Naive thymus-derived CD4-positive, alpha-beta T cell (primary cell): ENCODE results near the gene PTGFRN. TPM values are rescaled to one million over a fixed set of nuclear protein-coding genes. Genes with fewer than 3 reads are reported as not detected.

Experiments
- ATAC-seq: fragments of 150-1000 bp; cut with Tn5 transposase; 2 replicates; pipeline ENCODE4 v1.10.0; 2021; ENCODE audit warnings: mild to moderate bottlenecking, moderate library complexity
- CTCF ChIA-PET: fragments of 350-600 bp; sonication (Branson Sonifier 250); formaldehyde crosslinking; loops from one replicate; lab custom pipeline; 2021; ENCODE audit warnings: antibody characterized with exemption; lab: Charles Lee
- POLR2A ChIA-PET: fragments of 350-600 bp; sonication (Branson Sonifier 250); formaldehyde crosslinking; loops from one replicate; lab custom pipeline; 2021; ENCODE audit warnings: antibody characterized with exemption, inconsistent platforms; lab: Charles Lee
- DNase-seq, 9 donors: peaks; one replicate each; pipeline versions ENCODE4 v3.0.0 to v3.0.0-alpha.2; 2020 to 2022; ENCODE audit warnings: mixed read lengths in 1 of 9
- H3K27ac ChIP-seq: one replicate; pipeline ENCODE4 v1.7.0; 2013; ENCODE audit warnings: mild to moderate bottlenecking, low read depth, low read length, moderate library complexity
- H3K27me3 ChIP-seq, 2 donors: one replicate each; pipeline ENCODE4 v1.7.0; 2013; ENCODE audit warnings: low read length in 2 of 2, mild to moderate bottlenecking in 2 of 2, moderate library complexity in 2 of 2; ENCODE audit not compliant: control insufficient read depth in 2 of 2, insufficient read depth in 2 of 2
- H3K36me3 ChIP-seq, 3 experiments: 1 replicate in 2 of 3; 2 replicates in 1 of 3; pipeline ENCODE4 v1.7.0; 2013; ENCODE audit warnings: low read length in 3 of 3, mild to moderate bottlenecking in 3 of 3, moderate library complexity in 1 of 3; ENCODE audit not compliant: insufficient read depth in 3 of 3, control insufficient read depth in 2 of 3
- H3K4me1 ChIP-seq, 2 donors: one replicate each; pipeline ENCODE4 v1.7.0; 2013; ENCODE audit warnings: low read length in 2 of 2, mild to moderate bottlenecking in 2 of 2, moderate library complexity in 1 of 2; ENCODE audit not compliant: control insufficient read depth in 2 of 2, insufficient read depth in 2 of 2
- H3K4me3 ChIP-seq: 2 replicates; pipeline ENCODE4 v1.7.0; 2013; ENCODE audit warnings: mild to moderate bottlenecking, low read length
- H3K9me3 ChIP-seq, 3 experiments: 1 replicate in 2 of 3; 2 replicates in 1 of 3; pipeline ENCODE4 v1.7.0; 2013; ENCODE audit warnings: low read length in 3 of 3; ENCODE audit not compliant: control insufficient read depth in 2 of 3
- H3K27ac Mint-ChIP-seq, 9 donors: one replicate each; pipeline ENCODE4 v1.8.0; 2020 to 2022; ENCODE audit warnings: mixed read lengths in 9 of 9, mild to moderate bottlenecking in 8 of 9, moderate library complexity in 5 of 9, inconsistent platforms in 2 of 9
- H3K27me3 Mint-ChIP-seq, 5 donors: one replicate each; pipeline ENCODE4 v1.8.0; 2021 to 2022; ENCODE audit warnings: mixed read lengths in 5 of 5, mild to moderate bottlenecking in 1 of 5
- H3K36me3 Mint-ChIP-seq, 5 donors: one replicate each; pipeline ENCODE4 v1.8.0; 2020 to 2022; ENCODE audit warnings: mixed read lengths in 5 of 5, mild to moderate bottlenecking in 3 of 5, inconsistent platforms in 1 of 5
- H3K4me1 Mint-ChIP-seq, 7 donors: one replicate each; pipeline ENCODE4 v1.8.0; 2020 to 2022; ENCODE audit warnings: mixed read lengths in 7 of 7, mild to moderate bottlenecking in 3 of 7, inconsistent platforms in 1 of 7
- H3K4me3 Mint-ChIP-seq, 10 donors: one replicate each; pipeline ENCODE4 v1.8.0; 2020 to 2022; ENCODE audit warnings: mild to moderate bottlenecking in 10 of 10, mixed read lengths in 10 of 10, moderate library complexity in 6 of 10, inconsistent platforms in 2 of 10
- H3K9me3 Mint-ChIP-seq, 11 donors: one replicate each; pipeline ENCODE4 v1.8.0; 2020 to 2022; ENCODE audit warnings: mixed read lengths in 11 of 11, mild to moderate bottlenecking in 4 of 11, inconsistent platforms in 1 of 11, moderate library complexity in 1 of 11
- intact Hi-C, 2 donors: fragments of 100-400 bp; cut with micrococcal nuclease; formaldehyde crosslinking; loops; one replicate each; pipeline ENCODE4 v1.15.1; 2023
- polyA plus RNA-seq, 2 donors: library from polyadenylated mRNA; unstranded; fragments of 300-500 nt; fragmentation: Illumina TruSeq; gene quantifications; one replicate each; pipeline ENCODE4 v1.2.3, GENCODE V29; 2021
- total RNA-seq, 6 experiments: library from RNA in 5 of 6; stranded (reverse) in 5 of 6; gene quantifications; 1 replicate in 5 of 6; 2 replicates in 1 of 6; pipeline ENCODE4 v1.2.3 and lab custom pipeline; 2021 to 2026

PTGFRN gene
- total and polyA plus RNA-seq, 7 experiments from 2014 or later = 0.22 to 5.6 (median 1.2) TPM

GRCh38 chr1:116923421-116923820, 13.7 kb downstream of the PTGFRN start:
- no peak for DNase-seq
- Histone ChIP-seq H3K4me1 (no peaks in the 10 kb centered on the region), H3K9me3 (no peaks in the 10 kb centered on the region), H3K27ac (no peak overlapping the region), H3K36me3 (no peaks in the 10 kb centered on the region), H3K27me3 (no peaks in the 10 kb centered on the region), H3K4me3 (no peak overlapping the region)
- peak overlapping the region in 1 of 9 donors; percentile 5 for H3K27ac Mint-ChIP-seq
- ChIA-PET POLR2A (no interaction called here), CTCF (no interaction called here)
- no peaks in the 10 kb centered on the region for H3K9me3 Mint-ChIP-seq
- no peak overlapping the region for H3K4me3 Mint-ChIP-seq
- no peak for ATAC-seq
- no peaks in the 10 kb centered on the region for H3K27me3 Mint-ChIP-seq
- peaks cover 0 to 6% (median 0%) of the 10 kb centered on the region in 7 donors for H3K4me1 Mint-ChIP-seq
- intact Hi-C loops = no loop called here
- peaks cover 0 to 1% (median 0%) of the 10 kb centered on the region in 5 donors for H3K36me3 Mint-ChIP-seq

- H3K36me3 ChIP-seq = no peaks in the 10 kb centered on the region
- no peaks in the 10 kb centered on the region for H3K9me3 Mint-ChIP-seq
- H3K27ac ChIP-seq = no peak overlapping the region
- H3K4me1 ChIP-seq = no peaks in the 10 kb centered on the region
- intact Hi-C loops = no loop called here
- POLR2A ChIA-PET = no interaction called here
- peaks cover 0 to 1% (median 0%) of the 10 kb centered on the region in 5 donors for H3K36me3 Mint-ChIP-seq
- ATAC-seq (no peak), DNase-seq (no peak)
- no peak overlapping the region for H3K27ac Mint-ChIP-seq
- no peak overlapping the region for H3K4me3 ChIP-seq
- CTCF ChIA-PET = no interaction called here
- no peaks in the 10 kb centered on the region for H3K9me3 ChIP-seq
- no peaks in the 10 kb centered on the region for H3K27me3 ChIP-seq
- no peak overlapping the region for H3K4me3 Mint-ChIP-seq
- H3K27me3 Mint-ChIP-seq = no peaks in the 10 kb centered on the region
- H3K4me1 Mint-ChIP-seq = no peaks in the 10 kb centered on the region
These were observed 17.5 kb downstream of the PTGFRN start for GRCh38 chr1:116927049-116927798.

- no peaks in the 10 kb centered on the region for H3K9me3 ChIP-seq
- Mint-ChIP-seq H3K4me1 (peaks cover 12 to 24% (median 22%) of the 10 kb centered on the region in 7 donors), H3K27ac (no peak overlapping the region), H3K4me3 (no peak overlapping the region), H3K9me3 (no peaks in the 10 kb centered on the region), H3K27me3 (no peaks in the 10 kb centered on the region), H3K36me3 (peaks cover 0 to 1% (median 0%) of the 10 kb centered on the region in 5 donors)
- intact Hi-C loops = loop anchor here in 1 of 2 donors (2.0 to 5.0 kb wide), 3 partner anchors 15 to 163 kb away; no protein-coding TSS in a partner anchor
- DNase-seq = no peak
- no peaks in the 10 kb centered on the region for H3K27me3 ChIP-seq
- peaks cover 20 to 21% of the 10 kb centered on the region in 2 donors for H3K4me1 ChIP-seq
- POLR2A ChIA-PET = no interaction called here
- CTCF ChIA-PET = no interaction called here
- H3K4me3 ChIP-seq = no peak overlapping the region
- no peaks in the 10 kb centered on the region for H3K36me3 ChIP-seq
- H3K27ac ChIP-seq = no peak overlapping the region
- ATAC-seq = no peak
These were observed 20.4 kb downstream of the PTGFRN start for GRCh38 chr1:116929961-116930592.

- Histone ChIP-seq H3K9me3 (no peaks in the 10 kb centered on the region), H3K36me3 (no peaks in the 10 kb centered on the region), H3K27ac (no peak overlapping the region), H3K4me1 (peaks cover 20 to 22% of the 10 kb centered on the region in 2 donors), H3K4me3 (no peak overlapping the region), H3K27me3 (no peaks in the 10 kb centered on the region)
- Mint-ChIP-seq H3K27me3 (no peaks in the 10 kb centered on the region), H3K36me3 (no peaks in the 10 kb centered on the region), H3K27ac (peak overlapping the region in 1 of 9 donors; percentile 28), H3K4me1 (peaks cover 14 to 26% (median 23%) of the 10 kb centered on the region in 7 donors), H3K4me3 (no peak overlapping the region), H3K9me3 (no peaks in the 10 kb centered on the region)
- intact Hi-C loops = loop anchor here in 1 of 2 donors (2.0 to 5.0 kb wide), 3 partner anchors 16 to 164 kb away; no protein-coding TSS in a partner anchor
- ATAC-seq (no peak), DNase-seq (no peak)
- POLR2A ChIA-PET = interaction anchor here (0.8 kb wide), 1 partner anchor 63 kb away, joined by 3 read pairs; no protein-coding TSS in a partner anchor
- CTCF ChIA-PET = no interaction called here
These were observed 21.6 kb downstream of the PTGFRN start for GRCh38 chr1:116931016-116931918.

GRCh38 chr1:116933606-116934515, 24.1 kb downstream of the PTGFRN start:
- ChIA-PET POLR2A (interaction anchor here (0.7 to 1.5 kb wide), 6 partner anchors 18 to 429 kb away, joined by 3 to 5 read pairs (median 3); no protein-coding TSS in a partner anchor), CTCF (interaction anchor here (0.6 to 2.9 kb wide), 14 partner anchors 9 to 514 kb away, joined by 3 to 24 read pairs (median 3); no protein-coding TSS in a partner anchor)
- intact Hi-C loops = loop anchor here (1.0 to 5.0 kb wide), 8 partner anchors 19 to 197 kb away; no protein-coding TSS in a partner anchor
- ATAC-seq (peak; percentile 91), DNase-seq (peak in 7 of 9 donors; percentile 43 to 79 (median 70))
- H3K4me3 ChIP-seq = no peak overlapping the region
- no peaks in the 10 kb centered on the region for H3K36me3 ChIP-seq
- H3K27ac Mint-ChIP-seq = peak overlapping the region in 8 of 9 donors; percentile 17 to 91 (median 75)
- H3K27me3 Mint-ChIP-seq = no peaks in the 10 kb centered on the region
- H3K9me3 ChIP-seq = no peaks in the 10 kb centered on the region
- H3K27ac ChIP-seq = no peak overlapping the region
- H3K9me3 Mint-ChIP-seq = no peaks in the 10 kb centered on the region
- peaks cover 0 to 3% (median 0%) of the 10 kb centered on the region in 5 donors for H3K36me3 Mint-ChIP-seq
- H3K4me3 Mint-ChIP-seq = peak overlapping the region in 7 of 10 donors; percentile 7 to 71 (median 37)
- no peaks in the 10 kb centered on the region for H3K27me3 ChIP-seq
- H3K4me1 ChIP-seq = peaks cover 20 to 22% of the 10 kb centered on the region in 2 donors
- peaks cover 14 to 28% (median 24%) of the 10 kb centered on the region in 7 donors for H3K4me1 Mint-ChIP-seq
